Thyroid gland (tissue), 4 donors: ENCODE data around the gene LAMC2.

Experiments used
- POLR2A ChIP-seq, 2 donors: fragments of 450-650 bp; IDR thresholded peaks; one replicate each; pipeline ENCODE4 v1.6.1; 2017; ENCODE audit warnings: antibody characterized with exemption in 2 of 2, mild to moderate bottlenecking in 2 of 2, moderate library complexity in 1 of 2
- TF ChIP-seq, protein P1 (sequence below), 6 experiments: fragments of 200-600 bp in 3 of 6; fragments of 450-650 bp in 3 of 6; sonication (generic) in 3 of 6; IDR thresholded peaks; one replicate each; pipeline ENCODE4 v1.5.1; 2016 to 2019; ENCODE audit warnings: antibody characterized with exemption in 6 of 6, mild to moderate bottlenecking in 2 of 6, inconsistent platforms in 1 of 6, moderate library complexity in 1 of 6

GRCh38 chr1:183251101-183251958 is 65.3 kb downstream of the LAMC2 start:
- TF ChIP-seq, protein P1, sequence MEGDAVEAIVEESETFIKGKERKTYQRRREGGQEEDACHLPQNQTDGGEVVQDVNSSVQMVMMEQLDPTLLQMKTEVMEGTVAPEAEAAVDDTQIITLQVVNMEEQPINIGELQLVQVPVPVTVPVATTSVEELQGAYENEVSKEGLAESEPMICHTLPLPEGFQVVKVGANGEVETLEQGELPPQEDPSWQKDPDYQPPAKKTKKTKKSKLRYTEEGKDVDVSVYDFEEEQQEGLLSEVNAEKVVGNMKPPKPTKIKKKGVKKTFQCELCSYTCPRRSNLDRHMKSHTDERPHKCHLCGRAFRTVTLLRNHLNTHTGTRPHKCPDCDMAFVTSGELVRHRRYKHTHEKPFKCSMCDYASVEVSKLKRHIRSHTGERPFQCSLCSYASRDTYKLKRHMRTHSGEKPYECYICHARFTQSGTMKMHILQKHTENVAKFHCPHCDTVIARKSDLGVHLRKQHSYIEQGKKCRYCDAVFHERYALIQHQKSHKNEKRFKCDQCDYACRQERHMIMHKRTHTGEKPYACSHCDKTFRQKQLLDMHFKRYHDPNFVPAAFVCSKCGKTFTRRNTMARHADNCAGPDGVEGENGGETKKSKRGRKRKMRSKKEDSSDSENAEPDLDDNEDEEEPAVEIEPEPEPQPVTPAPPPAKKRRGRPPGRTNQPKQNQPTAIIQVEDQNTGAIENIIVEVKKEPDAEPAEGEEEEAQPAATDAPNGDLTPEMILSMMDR (IDR thresholded peaks at IDR 0.05) = no peak
- TF ChIP-seq POLR2A (IDR thresholded peaks at IDR 0.05) = no peak
